Activated naive CD4-positive, alpha-beta T cell (primary cell): Measurements from ENCODE around the gene EIF2S3B.

Source experiments
- DNase-seq, 4 experiments: peaks; one replicate each; lab custom pipeline; 2025; lab: John Stamatoyannopoulos, UW

EIF2S3B gene

GRCh38 chr12:10554756-10555481 lies 49.2 kb downstream of the EIF2S3B start:
- no peak for DNase-seq

GRCh38 chr12:10557329-10557728 lies 51.6 kb downstream of the EIF2S3B start:
- DNase-seq: no peak

GRCh38 chr12:10557766-10558165 lies 52.1 kb downstream of the EIF2S3B start:
- DNase-seq: no peak
